ENCODE data around the gene NPIPB13.
"Not testable (repeated sequence)": the region's sequence is repeated elsewhere in the genome, so short reads cannot be mapped to it uniquely, and the experiment has no call there.

NPIPB13 gene

DNA sequence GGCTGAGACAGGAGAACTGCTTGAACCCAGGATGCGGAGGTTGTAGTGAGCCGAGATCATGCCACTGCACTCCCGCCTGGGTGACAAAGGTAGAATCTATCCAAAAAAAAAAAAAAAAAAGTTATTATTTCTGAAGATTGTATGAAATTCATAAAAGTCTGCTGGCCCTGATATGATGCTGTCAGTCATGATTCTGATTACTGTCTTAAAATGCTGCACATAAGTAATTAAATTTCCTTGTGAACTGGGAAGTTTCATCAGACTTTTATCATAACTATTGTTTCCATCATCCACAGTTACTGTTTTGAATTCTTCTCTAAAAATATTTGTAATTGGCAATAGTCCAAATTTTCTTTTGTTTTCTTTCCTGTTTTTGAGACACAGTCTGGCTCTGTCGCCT lies at the start of gene NPIPB13:
Gene NPIPB13, minus strand, starts transcription at position 101 of the 400 bp plus-strand sequence. CDS start 2,906 bp downstream, outside the sequence.
- not testable (repeated sequence) for DNase-seq (ENCODE audit: low read depth)

DNA sequence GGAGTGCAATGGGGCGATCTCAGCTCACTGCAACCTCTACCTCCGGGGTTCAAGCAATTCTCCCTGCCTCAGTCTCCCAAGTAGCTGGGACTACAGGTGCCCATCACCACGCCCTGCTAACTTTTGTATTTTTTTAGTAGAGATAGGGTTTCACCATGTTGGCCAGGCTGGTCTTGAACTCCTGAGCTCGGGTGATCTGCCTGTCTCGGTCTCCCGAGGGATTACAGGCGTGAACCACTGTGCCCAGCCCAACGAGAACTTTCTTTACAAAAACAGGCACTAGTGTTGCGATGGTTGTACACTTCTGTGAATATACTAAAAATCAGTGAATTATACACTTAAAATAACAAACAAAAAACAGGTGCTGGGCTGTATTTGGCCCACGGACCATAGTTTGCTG lies 34.1 kb upstream of the NPIPB13 start:
- DNase-seq (ENCODE audit: low read depth) = not testable (repeated sequence)

DNA sequence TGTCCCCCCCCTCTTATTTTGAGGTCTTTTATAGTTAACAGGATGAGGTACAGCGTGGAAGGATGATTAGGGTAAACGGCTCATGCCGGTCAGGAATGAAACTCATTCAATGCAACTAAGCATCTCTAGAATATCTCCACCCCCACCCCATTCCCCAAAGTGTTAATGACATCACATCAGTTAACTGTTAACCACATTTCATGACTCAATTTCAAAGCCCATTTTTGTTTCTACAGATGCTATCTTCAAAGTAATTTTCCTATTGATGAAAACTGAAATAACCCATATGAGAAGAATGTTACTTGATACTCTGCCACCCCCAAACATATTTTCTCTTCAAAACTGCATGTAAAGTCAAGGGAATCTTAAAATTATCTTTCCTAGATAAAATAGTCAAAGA lies 30.2 kb upstream of the NPIPB13 start:
- not testable (repeated sequence) for DNase-seq (ENCODE audit: low read depth)

DNA sequence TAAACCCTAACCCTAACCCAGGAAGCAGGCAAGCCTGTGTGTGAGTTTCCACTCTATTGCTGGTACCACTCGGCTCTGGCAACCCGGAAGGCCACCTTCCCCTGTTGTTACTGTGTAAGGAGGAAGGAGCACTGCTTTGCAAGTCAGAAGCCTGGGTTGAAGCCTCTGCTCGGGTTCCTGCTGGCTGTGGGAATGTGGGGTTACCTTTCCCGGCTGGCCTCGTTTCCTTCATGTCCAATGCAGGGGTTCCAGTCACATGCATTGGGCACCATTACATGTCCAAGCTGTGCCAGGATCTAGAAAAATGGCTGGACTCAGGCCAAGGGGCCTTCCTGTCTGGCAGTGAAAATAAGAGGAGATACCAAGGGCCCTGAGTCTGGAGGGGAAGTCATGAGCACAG lies 31.2 kb downstream of the NPIPB13 start:
- DNase-seq (ENCODE audit: low read depth) = not testable (repeated sequence)

DNA sequence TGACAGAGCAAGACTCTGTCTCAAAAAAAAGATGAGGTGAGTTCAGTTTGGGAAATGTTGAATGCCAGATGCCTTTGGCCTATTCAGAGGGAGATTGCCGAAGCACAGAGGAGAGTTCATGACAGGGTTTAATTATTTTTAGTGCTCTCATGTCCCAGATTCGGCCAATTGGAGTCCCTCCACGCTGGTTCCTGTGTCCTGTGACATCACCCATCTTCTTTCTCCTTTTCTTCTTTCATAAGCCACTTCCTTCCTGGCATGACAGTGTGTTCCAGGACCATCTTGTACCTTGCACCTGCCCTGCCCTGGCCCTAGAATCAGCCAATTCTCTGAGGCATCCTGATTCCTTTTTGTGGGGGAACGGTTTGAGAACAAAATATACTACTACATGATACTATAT lies 36.9 kb downstream of the NPIPB13 start:
- not testable (repeated sequence) for DNase-seq (ENCODE audit: low read depth)

DNA sequence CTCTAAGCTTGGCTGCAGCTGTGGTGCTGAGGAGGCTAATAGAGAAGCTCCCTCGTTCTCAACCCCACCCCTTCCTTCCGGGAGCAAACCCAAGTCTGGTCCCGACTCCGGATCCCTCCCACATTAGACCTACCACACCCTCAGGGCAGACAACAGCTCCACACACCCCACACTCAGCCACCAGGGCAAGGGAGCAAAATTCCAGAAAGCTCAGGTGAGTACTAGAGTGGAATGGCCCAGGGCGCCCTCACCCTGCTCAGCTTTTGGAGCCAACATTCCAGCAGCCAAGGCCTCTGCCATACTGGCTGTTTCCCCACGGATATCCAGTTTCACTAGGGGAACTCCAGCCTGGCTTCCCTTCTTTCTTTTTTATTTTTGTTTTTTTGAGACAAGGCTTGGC lies 39.2 kb downstream of the NPIPB13 start:
- not testable (repeated sequence) for DNase-seq (ENCODE audit: low read depth)

DNA sequence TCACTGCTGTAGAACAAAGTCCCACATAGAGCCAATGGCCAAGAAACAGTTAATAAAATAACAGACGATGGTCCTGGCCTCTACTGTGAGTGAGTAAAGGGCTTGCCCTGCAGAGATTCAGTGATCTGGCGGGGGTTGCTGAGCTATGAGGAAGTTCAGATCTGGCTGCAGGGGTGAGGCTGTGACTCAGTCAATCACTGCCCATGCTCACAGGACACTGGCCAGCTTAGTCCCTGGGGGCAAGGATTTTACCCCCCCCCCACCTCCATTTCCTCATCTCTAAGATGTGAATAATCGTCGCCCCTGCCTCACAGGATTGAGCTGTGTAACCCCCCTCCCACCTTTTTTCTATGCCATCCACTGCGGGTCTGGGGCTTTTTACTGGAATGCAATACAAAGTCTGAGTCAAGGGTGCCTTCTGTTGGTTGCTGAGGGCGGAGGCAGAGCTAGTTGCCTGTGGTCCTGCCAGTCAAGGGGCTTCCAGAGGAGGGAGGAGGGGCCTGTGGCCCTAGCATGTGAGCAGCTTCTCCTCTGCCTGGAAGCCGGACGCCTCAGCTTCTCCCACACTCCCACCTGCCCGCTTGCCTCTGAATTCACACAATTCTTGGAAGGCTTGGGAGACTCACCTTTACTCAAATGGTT lies 41.1 kb downstream of the NPIPB13 start:
- DNase-seq (ENCODE audit: low read depth) = not testable (repeated sequence)

DNA sequence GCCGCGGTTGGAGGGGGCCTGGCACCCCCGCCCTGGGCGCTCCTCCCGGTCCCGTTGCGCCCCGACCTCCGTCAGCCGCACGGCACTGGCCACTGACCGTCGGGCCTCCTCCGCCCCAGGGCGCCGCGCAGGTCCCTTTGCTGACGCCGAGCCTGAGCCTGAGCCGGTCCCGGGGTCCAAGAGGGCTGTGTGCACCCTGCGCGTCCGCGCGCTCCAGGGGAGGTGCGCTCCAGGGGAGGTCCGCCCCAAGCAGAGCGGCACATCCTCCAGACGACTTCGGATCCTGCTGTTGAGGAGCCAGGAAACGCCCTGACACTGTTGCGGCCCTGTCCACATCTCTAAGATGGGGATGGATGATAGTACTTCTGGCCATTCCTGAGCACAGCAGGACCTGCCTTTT lies 42.0 kb downstream of the NPIPB13 start:
- DNase-seq (ENCODE audit: low read depth) = not testable (repeated sequence)

DNA sequence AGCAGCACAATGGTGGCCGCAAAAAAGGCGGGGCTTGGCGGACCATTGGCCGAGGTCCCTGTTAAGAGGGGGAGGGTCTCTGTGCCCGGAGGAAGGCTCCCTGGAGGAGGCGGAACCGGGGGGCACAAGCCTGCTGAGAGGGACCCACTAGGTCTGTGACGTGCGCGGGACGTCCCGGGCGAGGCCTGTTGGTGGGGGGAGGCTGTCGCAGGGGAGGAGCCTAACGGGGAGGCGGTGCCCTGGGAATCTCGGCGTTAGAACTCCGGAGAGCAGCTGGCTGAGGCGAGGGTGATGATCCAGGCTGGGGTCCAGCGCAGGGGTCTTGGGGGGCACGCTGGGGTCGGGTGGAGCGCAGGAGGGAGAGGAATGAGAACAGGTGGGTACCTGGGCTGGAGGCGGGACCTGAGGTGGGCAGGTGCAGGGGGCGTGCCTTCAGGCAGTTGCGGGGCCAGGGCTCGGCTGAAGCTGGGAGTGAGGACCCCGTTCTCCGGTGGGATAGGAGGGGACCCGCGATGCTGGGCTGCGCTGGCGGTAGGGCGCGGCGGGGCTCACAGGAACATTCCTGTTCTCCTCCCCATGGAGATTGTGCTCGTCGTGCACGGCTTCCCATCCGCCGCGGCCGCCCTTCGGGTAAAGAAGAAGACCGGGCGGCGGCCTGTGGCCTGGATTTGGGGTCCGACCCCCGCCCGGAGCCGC lies 42.6 kb downstream of the NPIPB13 start:
- DNase-seq (ENCODE audit: low read depth) = not testable (repeated sequence)

DNA sequence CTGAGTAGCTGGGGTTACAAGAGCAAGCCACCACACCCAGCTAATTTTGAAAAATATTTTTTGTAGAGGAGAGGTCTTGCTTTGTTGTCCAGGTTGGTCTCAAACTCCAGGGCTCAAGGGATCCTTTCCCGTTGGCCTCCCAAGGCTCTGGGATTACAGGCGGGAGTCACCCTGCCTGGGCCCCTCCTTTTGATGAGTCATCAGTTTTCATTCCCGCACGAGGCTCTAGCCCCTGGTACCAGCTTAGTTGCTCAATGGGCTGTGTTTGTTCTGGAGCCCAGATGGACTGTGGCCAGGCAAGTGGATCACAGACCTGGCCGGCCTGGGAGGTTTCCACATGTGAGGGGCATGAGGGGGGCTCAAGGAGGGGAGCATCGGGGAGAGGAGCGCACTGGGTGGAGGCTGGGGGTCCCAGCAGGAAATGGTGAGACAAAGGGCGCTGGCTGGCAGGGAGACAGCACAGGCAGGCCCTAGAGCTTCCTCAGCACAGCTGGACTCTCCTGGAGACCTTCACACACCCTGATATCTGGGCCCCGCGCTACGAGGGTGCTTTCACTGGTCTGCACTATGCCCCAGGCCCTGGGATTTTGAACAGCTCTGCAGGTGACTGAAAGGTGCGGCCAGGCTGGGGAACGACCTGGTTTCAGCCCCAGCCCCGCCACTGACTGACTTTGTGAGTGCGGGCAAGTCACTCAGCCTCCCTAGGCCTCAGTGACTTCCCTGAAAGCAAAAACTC lies 48.5 kb downstream of the NPIPB13 start:
- DNase-seq (ENCODE audit: low read depth) = not testable (repeated sequence)

DNA sequence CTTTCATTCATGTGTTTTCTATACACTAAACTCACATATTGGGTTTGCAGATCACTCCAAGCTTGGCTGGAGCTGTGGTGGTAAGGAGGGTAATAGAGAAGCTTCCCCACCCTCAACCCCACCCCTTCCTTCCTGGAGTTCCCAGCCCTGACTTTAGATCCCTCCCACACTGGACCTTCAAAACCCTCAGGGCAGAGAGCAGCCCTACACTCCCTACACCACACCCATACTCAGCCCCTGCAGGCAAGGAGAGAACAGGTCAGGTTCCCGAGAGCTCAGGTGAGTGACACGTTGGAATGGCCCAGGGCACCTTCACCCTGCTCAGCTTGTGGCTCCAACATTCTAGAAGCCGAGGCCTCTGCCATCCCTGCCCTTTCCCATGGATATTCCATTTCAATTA lies 49.2 kb downstream of the NPIPB13 start, which contains the start of gene SULT1A3:
Gene SULT1A3, plus strand, starts transcription at position 207 of the 400 bp plus-strand sequence. CDS start 1,474 bp downstream, outside the sequence.
- DNase-seq (ENCODE audit: low read depth) = not testable (repeated sequence)

All from iris pigment epithelial cell (primary cell).